ENCODE measurements around the gene NME8.
A peak's percentile ranks its signal among the peaks of the same experiment; 100 is the strongest.

NME8 gene

GRCh38 chr7:37921876-37922275 lies 73.5 kb downstream of the NME8 start:
- TF ChIP-seq, protein P1, sequence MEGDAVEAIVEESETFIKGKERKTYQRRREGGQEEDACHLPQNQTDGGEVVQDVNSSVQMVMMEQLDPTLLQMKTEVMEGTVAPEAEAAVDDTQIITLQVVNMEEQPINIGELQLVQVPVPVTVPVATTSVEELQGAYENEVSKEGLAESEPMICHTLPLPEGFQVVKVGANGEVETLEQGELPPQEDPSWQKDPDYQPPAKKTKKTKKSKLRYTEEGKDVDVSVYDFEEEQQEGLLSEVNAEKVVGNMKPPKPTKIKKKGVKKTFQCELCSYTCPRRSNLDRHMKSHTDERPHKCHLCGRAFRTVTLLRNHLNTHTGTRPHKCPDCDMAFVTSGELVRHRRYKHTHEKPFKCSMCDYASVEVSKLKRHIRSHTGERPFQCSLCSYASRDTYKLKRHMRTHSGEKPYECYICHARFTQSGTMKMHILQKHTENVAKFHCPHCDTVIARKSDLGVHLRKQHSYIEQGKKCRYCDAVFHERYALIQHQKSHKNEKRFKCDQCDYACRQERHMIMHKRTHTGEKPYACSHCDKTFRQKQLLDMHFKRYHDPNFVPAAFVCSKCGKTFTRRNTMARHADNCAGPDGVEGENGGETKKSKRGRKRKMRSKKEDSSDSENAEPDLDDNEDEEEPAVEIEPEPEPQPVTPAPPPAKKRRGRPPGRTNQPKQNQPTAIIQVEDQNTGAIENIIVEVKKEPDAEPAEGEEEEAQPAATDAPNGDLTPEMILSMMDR (IDR thresholded peaks at IDR 0.05; ENCODE audit: low read length, missing control alignments): no peak
- H3K4me3 ChIP-seq (replicated peaks; ENCODE audit: low read depth, low read length): peak overlapping the region; percentile 58
- DNase-seq (ENCODE audit: low read depth): no peak

GRCh38 chr7:37923996-37924395 lies 75.6 kb downstream of the NME8 start:
- H3K4me3 ChIP-seq (replicated peaks; ENCODE audit: low read depth, low read length): no peak overlapping the region
- DNase-seq (ENCODE audit: low read depth): no peak
- TF ChIP-seq, protein P1 (IDR thresholded peaks at IDR 0.05; ENCODE audit: low read length, missing control alignments): no peak

DNA sequence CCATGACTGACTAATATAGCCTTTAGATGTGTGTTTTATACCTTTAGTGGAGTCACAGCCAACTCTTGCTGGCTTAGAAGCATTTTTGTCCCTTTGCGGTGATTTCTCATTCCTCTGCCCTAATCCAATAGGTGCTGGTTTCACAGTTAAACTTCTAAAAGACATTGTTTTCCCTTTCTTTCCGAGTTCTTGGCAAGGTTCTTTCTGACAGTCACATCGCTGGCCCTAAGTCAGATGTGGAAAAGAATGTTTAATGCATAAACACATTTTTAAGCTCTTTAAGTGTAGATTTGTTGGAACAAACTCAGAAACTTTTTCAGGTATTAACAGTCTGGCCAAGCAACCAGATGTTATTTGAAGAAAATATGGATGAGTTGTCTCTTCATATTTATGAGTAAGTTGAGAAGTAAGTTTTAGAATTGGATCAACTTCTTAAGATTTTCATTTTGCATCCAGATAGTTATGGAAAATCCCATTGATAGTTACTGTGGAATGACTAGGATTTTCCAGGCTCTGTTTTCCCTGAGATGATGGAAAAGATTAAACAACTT lies 76.2 kb downstream of the NME8 start:
- no peak overlapping the region for H3K4me3 ChIP-seq (replicated peaks; ENCODE audit: low read depth, low read length)
- no peak for DNase-seq (ENCODE audit: low read depth)
- TF ChIP-seq, protein P1 (IDR thresholded peaks at IDR 0.05; ENCODE audit: low read length, missing control alignments): no peak

DNA sequence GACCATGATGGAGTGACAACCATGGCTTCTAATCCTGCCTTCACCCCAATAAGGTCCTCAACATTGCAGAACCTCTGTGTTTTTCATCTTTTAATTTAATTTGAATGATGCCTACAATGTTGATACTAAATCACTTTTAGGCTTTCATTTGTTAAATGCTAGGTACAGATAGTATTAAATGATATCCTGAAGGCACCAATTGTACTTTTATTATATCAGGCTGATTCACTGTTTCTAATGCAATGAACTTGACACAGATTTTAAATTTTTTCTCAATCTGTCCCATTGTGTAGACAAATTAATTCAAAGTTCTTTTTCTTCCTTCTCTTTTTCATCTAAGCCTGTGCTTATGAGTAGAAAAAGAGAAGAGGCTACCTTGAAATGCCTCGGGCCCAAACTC lies 77.2 kb downstream of the NME8 start:
- TF ChIP-seq, protein P1 (IDR thresholded peaks at IDR 0.05; ENCODE audit: low read length, missing control alignments): no peak
- H3K4me3 ChIP-seq (replicated peaks; ENCODE audit: low read depth, low read length): no peak overlapping the region
- no peak for DNase-seq (ENCODE audit: low read depth)

DNA sequence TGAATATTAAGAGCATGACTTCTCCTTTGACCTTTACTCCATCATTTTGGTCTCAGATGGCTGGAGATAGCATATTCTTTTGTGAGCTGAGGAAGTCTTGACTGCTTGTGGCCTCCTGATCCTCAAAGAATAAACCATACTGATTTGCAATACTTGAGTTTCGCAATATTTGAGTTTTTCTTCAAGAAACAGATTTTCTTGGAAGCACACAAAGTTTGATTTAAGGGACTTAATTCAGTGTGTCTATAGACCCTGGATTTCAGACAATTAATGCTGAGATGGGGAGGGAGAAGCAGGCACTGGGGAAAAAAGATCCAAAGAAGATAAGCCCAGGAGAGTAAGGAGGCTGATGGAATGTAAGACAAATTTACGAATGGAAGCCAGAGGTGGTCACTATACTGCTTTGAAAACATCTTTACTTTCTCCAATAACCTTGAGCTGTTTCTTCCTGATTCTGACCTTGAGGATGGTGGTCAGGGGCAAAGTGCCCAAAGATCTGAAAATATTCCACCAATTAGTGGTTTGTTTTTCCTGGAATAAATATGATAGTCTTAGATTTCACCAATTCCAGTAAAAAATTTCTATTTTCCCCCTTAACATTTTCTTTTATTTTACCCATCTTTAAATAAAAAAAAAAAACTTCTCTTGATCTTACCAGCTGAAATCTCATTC lies 79.5 kb downstream of the NME8 start:
- TF ChIP-seq, protein P1 (IDR thresholded peaks at IDR 0.05; ENCODE audit: low read length, missing control alignments): no peak
- no peak overlapping the region for H3K4me3 ChIP-seq (replicated peaks; ENCODE audit: low read depth, low read length)
- peak; percentile 29 for DNase-seq (ENCODE audit: low read depth)

DNA sequence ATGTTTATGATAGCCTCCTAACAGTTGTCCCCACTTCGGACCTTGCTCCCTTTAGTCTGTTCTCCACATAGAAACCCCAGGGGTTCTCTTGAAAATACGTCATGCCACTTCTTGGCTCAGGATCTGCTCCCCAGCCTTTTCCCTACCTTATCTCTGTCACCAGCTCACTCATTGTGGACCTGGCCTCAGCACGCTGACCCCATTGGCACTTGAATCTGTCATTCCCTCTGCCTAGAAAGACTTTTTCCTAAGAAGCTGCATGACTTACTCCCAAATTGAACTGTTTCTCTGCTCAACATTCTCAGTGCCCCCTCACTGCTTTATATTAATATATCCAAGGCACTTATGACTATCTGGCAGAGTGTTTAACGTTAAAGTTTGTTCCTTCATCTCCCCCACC lies 80.5 kb downstream of the NME8 start:
- TF ChIP-seq, protein P1 (IDR thresholded peaks at IDR 0.05; ENCODE audit: low read length, missing control alignments): no peak
- no peak for DNase-seq (ENCODE audit: low read depth)
- H3K4me3 ChIP-seq (replicated peaks; ENCODE audit: low read depth, low read length): no peak overlapping the region

Measured in fibroblast of pulmonary artery (primary cell).